DOHH2 (cell line): ENCODE results near the gene TMEM106C.

ENCODE experiments used
- CTCF ChIP-seq: fragments of 200-600 bp; sonication (generic); IDR thresholded peaks from one replicate; pipeline ENCODE4 v1.5.1; 2014; ENCODE audit warnings: antibody characterized with exemption, mild to moderate bottlenecking, low read depth, low read length; ENCODE audit not compliant: poor library complexity, severe bottlenecking
- EZH2phosphoT487 ChIP-seq: fragments of 200-600 bp; sonication (generic); IDR thresholded peaks from 2 replicates; pipeline ENCODE4 v1.6.1; 2017; ENCODE audit warnings: borderline replicate concordance, mild to moderate bottlenecking, antibody characterized with exemption, low read length, moderate library complexity, mixed read lengths

- TF ChIP-seq EZH2phosphoT487 (no peak), CTCF (peak; percentile 21)
These were observed 40.0 kb downstream of the TMEM106C start for GRCh38 chr12:48003226-48004052.
